Transverse colon (tissue), 4 donors: ENCODE results near the gene LRRK2. TPM values are rescaled to one million over a fixed set of nuclear protein-coding genes. Genes with fewer than 3 reads are reported as not detected.

Experiments
- DNase-seq: peaks from one replicate; pipeline ENCODE4 v3.0.0-alpha.2; 2019
- H3K27ac ChIP-seq, 4 donors: fragments of 200-600 bp; sonication (generic); 2 replicates each; pipeline ENCODE4 v1.5.1; 2016 to 2018; ENCODE audit warnings: inconsistent platforms in 4 of 4
- H3K27me3 ChIP-seq: fragments of 200-600 bp; sonication (generic); 2 replicates; pipeline ENCODE4 v1.5.1; 2017; ENCODE audit warnings: inconsistent platforms
- H3K36me3 ChIP-seq, 4 donors: fragments of 200-600 bp; sonication (generic); 2 replicates each; pipeline ENCODE4 v1.5.1; 2017 to 2019; ENCODE audit warnings: inconsistent platforms in 4 of 4
- H3K4me1 ChIP-seq, 4 donors: fragments of 200-600 bp; sonication (generic); 2 replicates each; pipeline ENCODE4 v1.5.1; 2017 to 2020; ENCODE audit warnings: inconsistent platforms in 4 of 4
- H3K4me3 ChIP-seq, 4 donors: fragments of 200-600 bp; sonication (generic); 1 replicate in 1 of 4; 2 replicates in 3 of 4; pipeline versions ENCODE4 v1.5.1 to v1.6.1; 2017 to 2019; ENCODE audit warnings: inconsistent platforms in 4 of 4
- H3K9me3 ChIP-seq, 2 donors: fragments of 200-600 bp; sonication (generic); 2 replicates each; pipeline ENCODE4 v1.5.1; 2017 to 2019; ENCODE audit warnings: inconsistent platforms in 2 of 2
- EP300 ChIP-seq: sonication (generic); formaldehyde crosslinking; IDR thresholded peaks from one replicate; pipeline ENCODE4 v1.6.1; 2017; ENCODE audit warnings: antibody characterized with exemption, low read depth
- POLR2A ChIP-seq: fragments of 450-650 bp; IDR thresholded peaks from one replicate; pipeline ENCODE4 v1.6.1; 2016; ENCODE audit warnings: antibody characterized with exemption, mild to moderate bottlenecking, moderate library complexity
- POLR2AphosphoS5 ChIP-seq, 3 donors: sonication (generic); formaldehyde crosslinking; IDR thresholded peaks; one replicate each; pipeline ENCODE4 v1.6.1; 2016; ENCODE audit warnings: antibody characterized with exemption in 3 of 3
- WGBS, 2 donors: methylation state at CpG; one replicate each; pipeline ENCODE4 v1.1.5; 2018; ENCODE audit warnings: low coverage in 1 of 2; 5-methylcytosine and 5-hydroxymethylcytosine counted together
- in situ Hi-C, 4 donors: fragments of 200-750 bp; cut with MboI; loops; one replicate each; pipeline versions ENCODE4 v1.15.0 to v1.15.1; 2017; ENCODE audit warnings: low sequenced_read_pairs in 3 of 4, low pct_ligation_motif_present in 1 of 4, low pct_unique_long_range_greater_than_20kb in 1 of 4
- intact Hi-C: fragments of 100-400 bp; cut with DNase I; formaldehyde crosslinking; loops from one replicate; pipeline ENCODE4 v1.15.1; 2023; ENCODE audit warnings: low total_unique reads
- total RNA-seq, 4 donors: library from RNA; depleted of rRNA; stranded (reverse); fragments of >200 nt; gene quantifications; one replicate each; pipeline ENCODE4 v1.1.0, GENCODE V29; 2016
- TF ChIP-seq, protein P1 (sequence below), 5 experiments: fragments of 200-600 bp in 3 of 5; fragments of 450-650 bp in 2 of 5; sonication (generic) in 3 of 5; IDR thresholded peaks; 1 replicate in 2 of 5; 2 replicates in 3 of 5; pipeline ENCODE4 v1.5.1; 2016 to 2017; ENCODE audit warnings: antibody characterized with exemption in 5 of 5, inconsistent platforms in 3 of 5, mild to moderate bottlenecking in 2 of 5, moderate library complexity in 1 of 5

LRRK2 gene
- total RNA-seq, 4 donors from 2014 or later = 1.9 to 30.8 (median 7.9) TPM

DNA sequence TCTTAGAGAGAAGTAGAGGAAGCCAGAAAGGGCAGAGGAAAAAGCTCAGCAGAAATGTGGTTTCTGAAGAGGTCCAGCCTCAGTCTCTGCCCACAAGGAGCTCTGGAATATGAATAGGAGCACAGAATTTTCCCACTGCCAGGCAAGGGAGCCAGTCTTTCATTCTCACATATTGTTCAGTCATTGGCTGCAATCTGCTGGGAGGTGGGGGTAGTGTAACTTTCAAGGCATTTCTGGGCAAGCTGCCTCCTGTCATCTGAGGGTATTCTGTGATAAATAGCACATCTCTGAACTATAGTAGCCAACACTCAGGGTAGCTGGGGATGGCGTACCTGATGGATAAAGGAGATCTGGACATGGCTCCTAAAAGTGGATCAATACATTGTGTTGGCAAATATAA lies 127.2 kb downstream of the LRRK2 start:
- no peak overlapping the region for H3K27ac ChIP-seq
- H3K4me1 ChIP-seq = no peaks in the 10 kb centered on the region
- intact Hi-C loops = no loop called here
- 100% methylated on average over 1 of the region's 1 CpG; no CpG with 5 or more reads in 1 of the 2 donors for WGBS, 2 donors
- no peak for DNase-seq
- no peaks in the 10 kb centered on the region for H3K9me3 ChIP-seq
- in situ Hi-C loops = no loop called here
- no peaks in the 10 kb centered on the region for H3K27me3 ChIP-seq
- no peak for TF ChIP-seq EP300
- TF ChIP-seq, protein P1, sequence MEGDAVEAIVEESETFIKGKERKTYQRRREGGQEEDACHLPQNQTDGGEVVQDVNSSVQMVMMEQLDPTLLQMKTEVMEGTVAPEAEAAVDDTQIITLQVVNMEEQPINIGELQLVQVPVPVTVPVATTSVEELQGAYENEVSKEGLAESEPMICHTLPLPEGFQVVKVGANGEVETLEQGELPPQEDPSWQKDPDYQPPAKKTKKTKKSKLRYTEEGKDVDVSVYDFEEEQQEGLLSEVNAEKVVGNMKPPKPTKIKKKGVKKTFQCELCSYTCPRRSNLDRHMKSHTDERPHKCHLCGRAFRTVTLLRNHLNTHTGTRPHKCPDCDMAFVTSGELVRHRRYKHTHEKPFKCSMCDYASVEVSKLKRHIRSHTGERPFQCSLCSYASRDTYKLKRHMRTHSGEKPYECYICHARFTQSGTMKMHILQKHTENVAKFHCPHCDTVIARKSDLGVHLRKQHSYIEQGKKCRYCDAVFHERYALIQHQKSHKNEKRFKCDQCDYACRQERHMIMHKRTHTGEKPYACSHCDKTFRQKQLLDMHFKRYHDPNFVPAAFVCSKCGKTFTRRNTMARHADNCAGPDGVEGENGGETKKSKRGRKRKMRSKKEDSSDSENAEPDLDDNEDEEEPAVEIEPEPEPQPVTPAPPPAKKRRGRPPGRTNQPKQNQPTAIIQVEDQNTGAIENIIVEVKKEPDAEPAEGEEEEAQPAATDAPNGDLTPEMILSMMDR (IDR thresholded peaks at IDR 0.05) = no peak
- no peak for TF ChIP-seq POLR2AphosphoS5 (IDR thresholded peaks at IDR 0.05)
- no peak for TF ChIP-seq POLR2A
- H3K36me3 ChIP-seq = no peaks in the 10 kb centered on the region
- no peak overlapping the region for H3K4me3 ChIP-seq

DNA sequence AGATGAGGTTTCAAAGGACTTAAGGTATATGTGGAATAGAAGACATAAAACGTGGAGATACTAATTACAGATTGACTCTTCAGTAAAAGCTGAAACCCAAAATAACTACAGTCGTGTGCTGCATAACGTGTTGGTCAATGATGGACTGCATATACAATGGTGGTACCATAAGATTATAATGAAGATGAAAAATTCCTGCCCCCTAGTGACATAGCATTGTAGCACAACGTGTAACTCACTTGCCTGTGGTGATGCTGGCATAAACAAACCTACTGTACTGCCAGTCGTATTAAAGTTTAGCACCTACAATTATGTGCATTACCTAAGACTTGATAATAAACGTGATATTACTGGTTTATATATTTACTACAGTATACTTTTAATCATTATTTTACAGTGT lies 150.3 kb downstream of the LRRK2 start:
- TF ChIP-seq, protein P1 (IDR thresholded peaks at IDR 0.05) = no peak
- no peak for TF ChIP-seq POLR2A
- no peak for TF ChIP-seq EP300
- no peak for TF ChIP-seq POLR2AphosphoS5 (IDR thresholded peaks at IDR 0.05)
- in situ Hi-C loops = no loop called here
- Histone ChIP-seq H3K9me3 (no peaks in the 10 kb centered on the region), H3K36me3 (no peaks in the 10 kb centered on the region), H3K4me3 (no peak overlapping the region), H3K4me1 (no peaks in the 10 kb centered on the region), H3K27ac (no peak overlapping the region), H3K27me3 (no peaks in the 10 kb centered on the region)
- 52 to 64% methylated on average over 6 of the region's 6 CpGs for WGBS, 2 donors
- no peak for DNase-seq
- intact Hi-C loops = no loop called here

DNA sequence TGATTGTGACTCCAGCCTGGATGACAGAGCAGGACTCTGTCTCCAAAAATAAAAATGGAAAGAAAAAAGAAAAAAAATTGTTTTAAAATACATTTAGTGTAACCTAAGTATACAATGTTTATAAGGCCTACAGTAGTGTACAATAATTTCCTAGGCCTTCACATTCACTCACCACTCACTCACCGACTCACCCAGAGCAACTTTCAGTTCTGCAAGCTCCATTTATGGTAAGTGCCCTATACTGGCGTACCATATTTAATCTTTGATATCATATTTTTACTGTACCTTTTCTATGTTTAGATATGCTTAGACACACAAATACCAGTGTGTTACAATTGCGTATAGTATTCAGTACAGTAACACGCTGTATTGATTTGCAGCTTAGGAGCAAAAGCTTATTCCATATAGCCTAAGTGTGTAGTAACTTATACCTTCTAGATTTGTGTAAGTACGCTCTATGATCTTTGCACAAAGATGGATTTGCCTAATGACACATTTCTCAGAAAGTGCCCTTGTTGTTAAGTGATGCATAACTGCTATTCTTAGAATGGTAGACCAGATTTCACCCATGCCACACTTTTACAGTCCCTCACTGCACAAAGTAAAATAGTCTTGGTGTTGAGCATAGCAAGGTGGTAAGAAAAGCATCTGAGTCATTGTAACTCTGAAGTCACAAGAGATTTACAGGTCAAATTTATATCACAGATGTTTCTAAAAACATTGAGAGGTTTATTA lies 151.9 kb downstream of the LRRK2 start:
- no peak for TF ChIP-seq POLR2AphosphoS5 (IDR thresholded peaks at IDR 0.05)
- TF ChIP-seq, protein P1 (IDR thresholded peaks at IDR 0.05) = no peak
- H3K9me3 ChIP-seq = no peaks in the 10 kb centered on the region
- in situ Hi-C loops = no loop called here
- 82 to 86% methylated on average over 3 to 5 of the region's 5 CpGs for WGBS, 2 donors
- no peak overlapping the region for H3K27ac ChIP-seq
- H3K27me3 ChIP-seq = no peaks in the 10 kb centered on the region
- intact Hi-C loops = no loop called here
- DNase-seq = no peak
- no peaks in the 10 kb centered on the region for H3K36me3 ChIP-seq
- H3K4me1 ChIP-seq = no peaks in the 10 kb centered on the region
- no peak overlapping the region for H3K4me3 ChIP-seq

DNA sequence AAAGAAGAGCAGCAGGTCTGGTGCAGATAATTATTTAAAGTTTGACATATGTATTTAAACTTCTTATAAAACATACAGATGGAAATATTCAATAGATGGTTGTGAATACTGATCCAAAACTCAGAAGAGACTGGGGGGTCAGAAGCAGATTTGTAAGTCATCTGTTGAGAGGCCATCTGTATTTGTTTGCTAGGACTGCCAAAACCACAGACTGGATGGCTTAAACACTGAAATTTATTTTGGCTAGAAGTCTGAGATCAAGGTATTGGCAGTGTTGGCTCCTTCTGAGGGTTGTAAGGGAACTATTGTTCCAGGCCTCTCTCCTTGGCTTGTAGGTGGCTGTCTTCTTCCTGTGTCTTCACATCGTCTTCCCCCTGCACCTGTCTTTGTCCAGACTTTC lies 153.9 kb downstream of the LRRK2 start:
- H3K27me3 ChIP-seq = no peaks in the 10 kb centered on the region
- no peaks in the 10 kb centered on the region for H3K9me3 ChIP-seq
- intact Hi-C loops = no loop called here
- H3K36me3 ChIP-seq = no peaks in the 10 kb centered on the region
- no peak overlapping the region for H3K27ac ChIP-seq
- in situ Hi-C loops = no loop called here
- H3K4me1 ChIP-seq = no peaks in the 10 kb centered on the region
- H3K4me3 ChIP-seq = no peak overlapping the region
- no peak for TF ChIP-seq POLR2AphosphoS5 (IDR thresholded peaks at IDR 0.05)
- TF ChIP-seq, protein P1 (IDR thresholded peaks at IDR 0.05) = no peak
- no peak for TF ChIP-seq POLR2A
- TF ChIP-seq EP300 = no peak
- 79 to 100% methylated on average over 1 of the region's 1 CpG for WGBS, 2 donors
- no peak for DNase-seq
